SK-N-MC (cell line): ENCODE measurements around the gene MMP21.

Experiments
- EZH2 ChIP-seq: fragments of 200-600 bp; sonication (generic); IDR thresholded peaks from one replicate; pipeline ENCODE4 v1.6.1; 2017; ENCODE audit warnings: antibody characterized with exemption
- POLR2AphosphoS5 ChIP-seq: IDR thresholded peaks from 2 replicates; pipeline ENCODE4 v1.6.1; 2012; ENCODE audit warnings: mild to moderate bottlenecking, low read depth, low read length, borderline replicate concordance

GRCh38 chr10:125802131-125802530 is 26.5 kb upstream of the MMP21 start:
- TF ChIP-seq POLR2AphosphoS5: no peak
- TF ChIP-seq EZH2: no peak
